ENCODE measurements around the gene PPP6R2.

PPP6R2 gene

GRCh38 chr22:50342651-50343540 is at the start of gene PPP6R2:
PPP6R2 (plus strand) TSS chr22:50343327; CDS start chr22:50393909, 50,582 bp downstream.
- peak; percentile 85 for DNase-seq

GRCh38 chr22:50293441-50294318 is 49.4 kb upstream of the PPP6R2 start:
- no peak for DNase-seq

- no peak for DNase-seq
These were observed 48.8 kb upstream of the PPP6R2 start for GRCh38 chr22:50294319-50294656.

GRCh38 chr22:50296658-50297490 is 46.3 kb upstream of the PPP6R2 start:
- DNase-seq = no peak

- no peak for DNase-seq
These were observed 45.4 kb upstream of the PPP6R2 start for GRCh38 chr22:50297510-50298265.

GRCh38 chr22:50298266-50298637 is 44.9 kb upstream of the PPP6R2 start:
- no peak for DNase-seq

GRCh38 chr22:50298937-50299784 is 44.0 kb upstream of the PPP6R2 start:
- no peak for DNase-seq

- no peak for DNase-seq
These were observed 43.1 kb upstream of the PPP6R2 start for GRCh38 chr22:50299785-50300619.

GRCh38 chr22:50300620-50301257 is 42.4 kb upstream of the PPP6R2 start:
- DNase-seq = no peak

- no peak for DNase-seq
These were observed 41.5 kb upstream of the PPP6R2 start for GRCh38 chr22:50301581-50301991.

GRCh38 chr22:50302041-50302541 is 41.0 kb upstream of the PPP6R2 start:
- no peak for DNase-seq

GRCh38 chr22:50302564-50302963 is 40.6 kb upstream of the PPP6R2 start:
- no peak for DNase-seq

GRCh38 chr22:50303515-50303847 is 39.6 kb upstream of the PPP6R2 start:
- DNase-seq = no peak

- no peak for DNase-seq
These were observed 39.1 kb upstream of the PPP6R2 start for GRCh38 chr22:50303848-50304527.

- no peak for DNase-seq
These were observed 38.4 kb upstream of the PPP6R2 start for GRCh38 chr22:50304528-50305392.

- DNase-seq = no peak
These were observed 37.7 kb upstream of the PPP6R2 start for GRCh38 chr22:50305393-50305922.

GRCh38 chr22:50305923-50306566 is 37.1 kb upstream of the PPP6R2 start:
- no peak for DNase-seq
